Kidney epithelial cell (primary cell): Measurements from ENCODE around the gene ZFC3H1. TPM values are rescaled to one million over a fixed set of nuclear protein-coding genes. Genes with fewer than 3 reads are reported as not detected.

ENCODE experiments used
- DNase-seq: peaks from one replicate; pipeline ENCODE4 v3.0.0-alpha.2; 2010; ENCODE audit warnings: low read depth
- H3K27me3 ChIP-seq: 2 replicates; pipeline ENCODE4 v1.6.0; 2011; ENCODE audit warnings: low read length; ENCODE audit not compliant: control insufficient read depth, insufficient read depth
- H3K36me3 ChIP-seq: 2 replicates; pipeline ENCODE4 v1.5.1; 2011; ENCODE audit warnings: low read length; ENCODE audit not compliant: control insufficient read depth, insufficient read depth
- H3K4me3 ChIP-seq: 2 replicates; pipeline ENCODE4 v1.5.1; 2011; ENCODE audit warnings: low read depth, mild to moderate bottlenecking, control low read depth, low read length
- CTCF ChIP-seq: IDR thresholded peaks from 2 replicates; pipeline ENCODE4 v1.5.1; 2011; ENCODE audit warnings: mild to moderate bottlenecking, moderate library complexity, low read length, control low read depth, inconsistent platforms; ENCODE audit not compliant: insufficient read depth, poor library complexity, severe bottlenecking
- total RNA-seq: library from RNA; depleted of rRNA; stranded (reverse); fragments of >200 nt; gene quantifications from 2 replicates; pipeline ENCODE4 v1.2.3, GENCODE V29; 2015

ZFC3H1 gene
- total RNA-seq, 1 donor from 2014 or later: 25.2 TPM

GRCh38 chr12:71587012-71587411 is 76.6 kb downstream of the ZFC3H1 start:
- no peak for TF ChIP-seq CTCF
- DNase-seq: no peak
- no peak overlapping the region for H3K4me3 ChIP-seq
- no peaks in the 10 kb centered on the region for H3K27me3 ChIP-seq
- H3K36me3 ChIP-seq: no peaks in the 10 kb centered on the region

- DNase-seq: no peak
- Histone ChIP-seq H3K27me3 (no peaks in the 10 kb centered on the region), H3K4me3 (no peak overlapping the region), H3K36me3 (no peaks in the 10 kb centered on the region)
- no peak for TF ChIP-seq CTCF
These were observed 78.4 kb downstream of the ZFC3H1 start for GRCh38 chr12:71585218-71585617.

- no peak for TF ChIP-seq CTCF
- H3K4me3 ChIP-seq: no peak overlapping the region
These were observed 79.3 kb downstream of the ZFC3H1 start for GRCh38 chr12:71584356-71584755.

GRCh38 chr12:71582925-71583324 is 80.7 kb downstream of the ZFC3H1 start:
- no peak for TF ChIP-seq CTCF
- Histone ChIP-seq H3K27me3 (no peaks in the 10 kb centered on the region), H3K36me3 (no peaks in the 10 kb centered on the region), H3K4me3 (no peak overlapping the region)
- DNase-seq: no peak

More at GRCh38 chr12:71584356-71584755, 79.3 kb downstream of the ZFC3H1 start:
- no peak for DNase-seq
- Histone ChIP-seq H3K27me3 (no peaks in the 10 kb centered on the region), H3K36me3 (no peaks in the 10 kb centered on the region)

GRCh38 chr12:71581206-71581605 is 82.4 kb downstream of the ZFC3H1 start:
- no peaks in the 10 kb centered on the region for H3K36me3 ChIP-seq
- no peaks in the 10 kb centered on the region for H3K27me3 ChIP-seq
- TF ChIP-seq CTCF: no peak
- DNase-seq: peak; percentile 44
- H3K4me3 ChIP-seq: no peak overlapping the region

- no peaks in the 10 kb centered on the region for H3K27me3 ChIP-seq
- DNase-seq: no peak
- no peak overlapping the region for H3K4me3 ChIP-seq
- H3K36me3 ChIP-seq: no peaks in the 10 kb centered on the region
- no peak for TF ChIP-seq CTCF
These were observed 84.9 kb downstream of the ZFC3H1 start for GRCh38 chr12:71578694-71579258.
